GM06990 (cell line): ENCODE results near the gene EFNB2.

Source experiments
- DNase-seq: peaks from one replicate; pipeline ENCODE4 v3.0.0-alpha.2; 2011; ENCODE audit not compliant: insufficient read length; ENCODE audit errors: extremely low read depth
- H3K27me3 ChIP-seq: replicated peaks from 2 replicates; pipeline ENCODE4 v1.6.0; 2011; ENCODE audit warnings: low read length; ENCODE audit not compliant: control insufficient read depth, insufficient read depth
- H3K36me3 ChIP-seq: 2 replicates; pipeline ENCODE4 v1.5.1; 2011; ENCODE audit warnings: low read length; ENCODE audit not compliant: control insufficient read depth, insufficient read depth
- H3K4me3 ChIP-seq: replicated peaks from 2 replicates; pipeline ENCODE4 v1.5.1; 2011; ENCODE audit warnings: low read depth, mild to moderate bottlenecking, control low read depth, low read length
- TF ChIP-seq, protein P1 (sequence below): IDR thresholded peaks from 2 replicates; pipeline ENCODE4 v1.5.1; 2011; ENCODE audit warnings: low read length, control low read depth, mild to moderate bottlenecking, inconsistent platforms; ENCODE audit not compliant: insufficient read depth, poor library complexity, severe bottlenecking

EFNB2 gene

DNA sequence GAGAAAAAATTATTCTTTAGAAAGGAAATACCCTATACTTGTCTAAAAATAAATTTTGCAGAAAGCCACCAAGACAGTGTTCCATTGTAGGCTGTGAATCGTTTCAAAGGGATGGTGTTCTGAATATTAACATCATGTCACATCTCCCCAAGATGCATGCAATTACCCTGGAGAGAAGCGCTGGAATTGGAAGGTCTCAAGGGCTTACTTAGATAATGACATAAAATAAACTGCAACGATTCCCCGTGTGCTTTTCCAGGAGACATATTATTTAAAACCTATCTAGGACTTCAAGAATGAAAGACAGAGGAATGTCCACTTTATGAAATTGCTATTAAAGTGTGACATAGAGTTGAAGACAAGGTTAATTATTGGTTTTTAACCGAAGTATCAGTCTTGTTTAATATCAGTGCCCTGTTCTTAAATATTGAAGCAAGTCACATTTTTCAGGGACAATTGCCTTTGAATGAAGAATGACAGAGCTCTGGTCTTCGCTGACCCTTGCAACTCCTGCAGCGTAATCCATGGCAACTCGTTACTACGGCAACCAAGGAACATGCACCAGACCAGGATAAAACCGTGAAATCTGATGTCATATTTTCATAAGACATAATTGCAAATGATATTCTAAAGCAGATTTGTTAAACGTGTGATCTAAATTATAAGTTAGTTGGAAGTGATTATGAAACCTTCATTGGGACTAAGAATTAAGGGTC lies 91.7 kb downstream of the EFNB2 start:
- Histone ChIP-seq H3K27me3 (no peaks in the 10 kb centered on the region), H3K36me3 (no peaks in the 10 kb centered on the region), H3K4me3 (no peak overlapping the region)
- DNase-seq: no peak
- TF ChIP-seq, protein P1, sequence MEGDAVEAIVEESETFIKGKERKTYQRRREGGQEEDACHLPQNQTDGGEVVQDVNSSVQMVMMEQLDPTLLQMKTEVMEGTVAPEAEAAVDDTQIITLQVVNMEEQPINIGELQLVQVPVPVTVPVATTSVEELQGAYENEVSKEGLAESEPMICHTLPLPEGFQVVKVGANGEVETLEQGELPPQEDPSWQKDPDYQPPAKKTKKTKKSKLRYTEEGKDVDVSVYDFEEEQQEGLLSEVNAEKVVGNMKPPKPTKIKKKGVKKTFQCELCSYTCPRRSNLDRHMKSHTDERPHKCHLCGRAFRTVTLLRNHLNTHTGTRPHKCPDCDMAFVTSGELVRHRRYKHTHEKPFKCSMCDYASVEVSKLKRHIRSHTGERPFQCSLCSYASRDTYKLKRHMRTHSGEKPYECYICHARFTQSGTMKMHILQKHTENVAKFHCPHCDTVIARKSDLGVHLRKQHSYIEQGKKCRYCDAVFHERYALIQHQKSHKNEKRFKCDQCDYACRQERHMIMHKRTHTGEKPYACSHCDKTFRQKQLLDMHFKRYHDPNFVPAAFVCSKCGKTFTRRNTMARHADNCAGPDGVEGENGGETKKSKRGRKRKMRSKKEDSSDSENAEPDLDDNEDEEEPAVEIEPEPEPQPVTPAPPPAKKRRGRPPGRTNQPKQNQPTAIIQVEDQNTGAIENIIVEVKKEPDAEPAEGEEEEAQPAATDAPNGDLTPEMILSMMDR: no peak

DNA sequence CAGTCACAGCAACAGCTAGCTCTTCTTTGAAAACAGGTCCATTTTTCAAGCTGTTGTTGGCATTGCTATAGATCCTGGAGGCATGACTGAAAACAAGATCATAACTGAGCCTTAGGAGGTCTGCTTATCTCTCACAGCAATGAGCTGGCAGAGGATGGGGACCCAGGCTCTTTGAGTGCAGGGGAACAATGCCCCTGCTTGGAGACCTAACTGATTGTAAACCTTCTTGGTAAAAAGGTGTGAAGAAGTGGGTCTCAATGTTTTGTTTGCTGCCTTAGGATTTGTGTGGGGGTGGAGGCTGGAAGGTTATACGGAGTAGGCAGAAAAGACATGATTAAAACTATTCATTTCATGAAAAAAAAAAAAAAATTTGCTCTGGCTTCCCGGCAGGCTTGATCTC lies 94.6 kb downstream of the EFNB2 start:
- TF ChIP-seq, protein P1: no peak
- no peaks in the 10 kb centered on the region for H3K36me3 ChIP-seq
- H3K27me3 ChIP-seq: no peaks in the 10 kb centered on the region
- no peak for DNase-seq
- H3K4me3 ChIP-seq: no peak overlapping the region
